Panc1 (cell line): ENCODE results near the gene NOP14. TPM values are rescaled to one million over a fixed set of nuclear protein-coding genes. Genes with fewer than 3 reads are reported as not detected.

Experiments used
- ATAC-seq: fragments of 200-7000 bp; cut with Tn5 transposase; 2 replicates; pipeline ENCODE4 v1.9.1; 2020; ENCODE audit warnings: mild to moderate bottlenecking, moderate library complexity
- BruUV-seq: library from RNA; stranded (reverse); fragments of 400-500 nt; replicated peaks from 2 replicates; lab custom pipeline; 2021; lab: Mats Ljungman, UMichigan
- CTCF ChIA-PET: fragments of 300-600 bp; sonication (Branson Sonifier 250); formaldehyde crosslinking; loops from one replicate; lab custom pipeline; 2022; ENCODE audit warnings: antibody characterized with exemption; lab: Charles Lee
- POLR2A ChIA-PET: fragments of 300-600 bp; sonication (Branson Sonifier 250); formaldehyde crosslinking; loops from one replicate; lab custom pipeline; 2022; ENCODE audit warnings: antibody characterized with exemption; lab: Charles Lee
- DNase-seq: peaks from one replicate; pipeline ENCODE4 v3.0.0-alpha.2; 2010; ENCODE audit warnings: low read depth, low spot score
- H3K27ac ChIP-seq: 2 replicates; pipeline ENCODE4 v1.5.1; 2011; ENCODE audit warnings: mild to moderate bottlenecking, low read length, inconsistent platforms
- H3K27me3 ChIP-seq: fragments of 200-500 bp; sonication (Bioruptor generic); 2 replicates; pipeline ENCODE4 v1.6.0; 2014; ENCODE audit warnings: low read length, inconsistent platforms; ENCODE audit not compliant: control insufficient read depth, insufficient read depth
- H3K36me3 ChIP-seq: fragments of 200-500 bp; sonication (Bioruptor generic); 2 replicates; pipeline ENCODE4 v1.5.1; 2014; ENCODE audit warnings: inconsistent platforms, mild to moderate bottlenecking, low read length, moderate library complexity; ENCODE audit not compliant: control insufficient read depth, insufficient read depth
- H3K4me1 ChIP-seq: 2 replicates; pipeline ENCODE4 v1.5.1; 2011; ENCODE audit warnings: inconsistent platforms, mild to moderate bottlenecking, low read length, moderate library complexity; ENCODE audit not compliant: control insufficient read depth, insufficient read depth
- H3K4me3 ChIP-seq, 2 experiments: 2 replicates each; pipeline ENCODE4 v1.5.1; 2011 to 2012; ENCODE audit warnings: low read depth in 2 of 2, low read length in 2 of 2, mild to moderate bottlenecking in 2 of 2, inconsistent platforms in 1 of 2, moderate library complexity in 1 of 2
- H3K9me3 ChIP-seq: fragments of 200-500 bp; sonication (Bioruptor generic); 2 replicates; pipeline ENCODE4 v1.5.1; 2014; ENCODE audit warnings: low read depth, mild to moderate bottlenecking, inconsistent platforms, low read length, moderate library complexity; ENCODE audit not compliant: control insufficient read depth, insufficient read depth
- CTCF ChIP-seq: fragments of 450-650 bp; IDR thresholded peaks from 2 replicates; pipeline ENCODE4 v1.5.1; 2017; ENCODE audit warnings: mild to moderate bottlenecking
- POLR2AphosphoS5 ChIP-seq: IDR thresholded peaks from 2 replicates; pipeline ENCODE4 v1.6.1; 2012; ENCODE audit warnings: mild to moderate bottlenecking, low read depth, low read length, moderate library complexity
- REST ChIP-seq, 2 experiments: IDR thresholded peaks; 2 replicates each; pipeline ENCODE4 v1.6.1; 2011 to 2012; ENCODE audit warnings: low read depth in 2 of 2, control low read depth in 1 of 2, low read length in 1 of 2, mild to moderate bottlenecking in 1 of 2, moderate library complexity in 1 of 2; ENCODE audit not compliant: insufficient read depth in 1 of 2
- SIN3A ChIP-seq: IDR thresholded peaks from 2 replicates; pipeline ENCODE4 v1.6.1; 2012; ENCODE audit warnings: low read depth, mild to moderate bottlenecking, low read length, moderate library complexity, borderline replicate concordance; ENCODE audit not compliant: insufficient read depth
- TCF7L2 ChIP-seq: IDR thresholded peaks from 2 replicates; pipeline ENCODE4 v1.6.1; 2011; ENCODE audit warnings: mild to moderate bottlenecking, low read depth, low read length, inconsistent platforms
- in situ Hi-C: cut with HindIII; loops from 2 replicates; pipeline ENCODE4 v1.10.0; 2016; ENCODE audit warnings: low sequenced_read_pairs, low pct_unique_long_range_greater_than_20kb
- intact Hi-C: fragments of 100-400 bp; cut with micrococcal nuclease; formaldehyde crosslinking; loops from one replicate; pipeline ENCODE4 v1.10.0; 2022; ENCODE audit not compliant: unreplicated experiment
- total RNA-seq: library from RNA; stranded (reverse); gene quantifications from one replicate; pipeline ENCODE4 v1.2.1, GENCODE V29; 2021; ENCODE audit not compliant: unreplicated experiment

The NOP14 gene
- total RNA-seq, 1 experiment from 2014 or later, result 32.9 TPM

- intact Hi-C loops (loop anchor here (10.0 kb wide), 2 partner anchors 140 to 170 kb away; partner anchors contain the start of gene SH3BP2), in situ Hi-C loops (no loop called here)
- ATAC-seq (peak; percentile 58), DNase-seq (no peak)
- CTCF ChIA-PET, result no interaction called here
- BruUV-seq, result TSS peak; percentile 83
- TF ChIP-seq POLR2AphosphoS5 (peak; percentile 78), REST (IDR thresholded peaks at IDR 0.05; ENCODE audit: insufficient read depth in 1 of 2, low read depth in 2 of 2, low read length in 1 of 2) (no peak)
- no peaks in the 10 kb centered on the region for H3K27me3 ChIP-seq
- H3K4me3 ChIP-seq, result peak overlapping the region; percentile 64 to 82
- H3K36me3 ChIP-seq, result no peaks in the 10 kb centered on the region; the same call in 1 of the 2 replicates
- no peaks in the 10 kb centered on the region for H3K9me3 ChIP-seq
- H3K4me1 ChIP-seq, result peaks cover 38% of the 10 kb centered on the region
- peak overlapping the region; percentile 89 for H3K27ac ChIP-seq
- POLR2A ChIA-PET, result interaction anchor here (0.6 kb wide), 3 partner anchors 24 to 60 kb away, joined by 4 to 6 read pairs (median 6); no protein-coding TSS in a partner anchor
Measured at GRCh38 chr4:2934813-2935761, 28.1 kb downstream of the NOP14 start.

GRCh38 chr4:2934077-2934812 lies 29.0 kb downstream of the NOP14 start:
- intact Hi-C loops, result loop anchor here (10.0 kb wide), 2 partner anchors 139 to 169 kb away; partner anchors contain the start of gene SH3BP2
- in situ Hi-C loops, result no loop called here
- CTCF ChIA-PET, result no interaction called here
- Histone ChIP-seq H3K27me3 (no peaks in the 10 kb centered on the region), H3K9me3 (no peaks in the 10 kb centered on the region), H3K36me3 (no peaks in the 10 kb centered on the region; the same call in 1 of the 2 replicates), H3K4me3 (peak overlapping the region; percentile 56 to 82), H3K27ac (peak overlapping the region; percentile 85), H3K4me1 (peaks cover 38% of the 10 kb centered on the region)
- BruUV-seq, result no TSS peak
- no peak for TF ChIP-seq TCF7L2
- no peak for TF ChIP-seq REST (IDR thresholded peaks at IDR 0.05; ENCODE audit: insufficient read depth in 1 of 2, low read depth in 2 of 2, low read length in 1 of 2)
- TF ChIP-seq CTCF, result no peak
- no peak for TF ChIP-seq POLR2AphosphoS5
- no peak for TF ChIP-seq SIN3A
- ATAC-seq (no peak), DNase-seq (no peak)
- POLR2A ChIA-PET, result no interaction called here
